Body of pancreas (tissue), 4 donors: Measurements from ENCODE around the gene MYH2.

Source experiments
- POLR2A ChIP-seq, 3 donors: fragments of 450-650 bp; IDR thresholded peaks; one replicate each; pipeline ENCODE4 v1.6.1; 2016; ENCODE audit warnings: antibody characterized with exemption in 3 of 3, mild to moderate bottlenecking in 2 of 3
- TF ChIP-seq, protein P1 (sequence below), 7 experiments: fragments of 450-650 bp in 4 of 7; fragments of 200-600 bp in 3 of 7; sonication (generic) in 3 of 7; IDR thresholded peaks; one replicate each; pipeline ENCODE4 v1.5.1; 2016 to 2019; ENCODE audit warnings: antibody characterized with exemption in 7 of 7

DNA sequence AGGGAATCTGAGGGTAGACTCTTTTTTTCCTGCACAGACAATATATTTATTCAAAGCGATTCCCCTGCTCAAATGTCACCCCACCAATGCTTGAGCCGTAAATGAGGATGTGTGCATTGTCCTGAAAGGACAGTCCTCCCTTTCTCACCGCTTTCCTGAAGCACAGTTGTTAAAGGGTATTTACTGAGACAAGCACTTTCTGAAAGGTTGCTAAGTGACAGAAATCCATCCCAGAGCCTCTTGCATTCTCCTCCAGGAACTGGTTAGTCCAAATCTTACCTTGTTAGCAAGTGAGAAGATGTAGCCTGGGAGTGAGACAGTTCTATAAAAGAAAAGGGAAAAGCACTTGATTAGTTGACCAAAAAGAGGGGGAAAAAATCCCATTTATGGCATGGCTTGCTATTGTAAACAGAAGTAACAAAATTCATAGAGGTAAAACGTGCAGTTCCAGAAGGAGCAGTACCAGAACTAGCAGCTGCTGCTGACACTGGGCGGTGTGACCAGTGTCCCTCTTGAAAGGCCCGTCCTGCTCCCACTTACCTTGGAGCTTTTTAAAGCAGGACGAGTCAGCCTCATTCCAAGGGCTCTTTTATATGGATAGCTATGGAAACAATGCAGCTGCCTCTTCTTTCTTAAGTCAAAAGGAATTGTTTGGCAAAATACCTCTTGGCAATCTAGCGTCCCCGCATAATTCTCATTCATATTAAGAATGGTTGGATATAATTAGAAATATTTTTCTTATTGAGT is at the start of gene MYH2:
- TF ChIP-seq, protein P1, sequence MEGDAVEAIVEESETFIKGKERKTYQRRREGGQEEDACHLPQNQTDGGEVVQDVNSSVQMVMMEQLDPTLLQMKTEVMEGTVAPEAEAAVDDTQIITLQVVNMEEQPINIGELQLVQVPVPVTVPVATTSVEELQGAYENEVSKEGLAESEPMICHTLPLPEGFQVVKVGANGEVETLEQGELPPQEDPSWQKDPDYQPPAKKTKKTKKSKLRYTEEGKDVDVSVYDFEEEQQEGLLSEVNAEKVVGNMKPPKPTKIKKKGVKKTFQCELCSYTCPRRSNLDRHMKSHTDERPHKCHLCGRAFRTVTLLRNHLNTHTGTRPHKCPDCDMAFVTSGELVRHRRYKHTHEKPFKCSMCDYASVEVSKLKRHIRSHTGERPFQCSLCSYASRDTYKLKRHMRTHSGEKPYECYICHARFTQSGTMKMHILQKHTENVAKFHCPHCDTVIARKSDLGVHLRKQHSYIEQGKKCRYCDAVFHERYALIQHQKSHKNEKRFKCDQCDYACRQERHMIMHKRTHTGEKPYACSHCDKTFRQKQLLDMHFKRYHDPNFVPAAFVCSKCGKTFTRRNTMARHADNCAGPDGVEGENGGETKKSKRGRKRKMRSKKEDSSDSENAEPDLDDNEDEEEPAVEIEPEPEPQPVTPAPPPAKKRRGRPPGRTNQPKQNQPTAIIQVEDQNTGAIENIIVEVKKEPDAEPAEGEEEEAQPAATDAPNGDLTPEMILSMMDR (IDR thresholded peaks at IDR 0.05): no peak
- no peak for TF ChIP-seq POLR2A (IDR thresholded peaks at IDR 0.05)
